ENCODE data around the gene ID2.
"Not testable (repeated sequence)": the region's sequence is repeated elsewhere in the genome, so short reads cannot be mapped to it uniquely, and the experiment has no call there.

The ID2 gene

GRCh38 chr2:8691859-8692437, 10.1 kb downstream of the ID2 start:
- DNase-seq, result no peak

- no peak for DNase-seq
Measured at GRCh38 chr2:8692783-8693156, 10.9 kb downstream of the ID2 start.

GRCh38 chr2:8693157-8693821, 11.4 kb downstream of the ID2 start:
- DNase-seq, result peak; percentile 52

GRCh38 chr2:8694737-8695136, 12.9 kb downstream of the ID2 start:
- no peak for DNase-seq

GRCh38 chr2:8697190-8697589, 15.3 kb downstream of the ID2 start:
- no peak for DNase-seq

GRCh38 chr2:8699839-8700238, 18.0 kb downstream of the ID2 start:
- no peak for DNase-seq

GRCh38 chr2:8701681-8702379, 20.0 kb downstream of the ID2 start:
- DNase-seq, result no peak

- no peak for DNase-seq
Measured at GRCh38 chr2:8704906-8705305, 23.1 kb downstream of the ID2 start.

GRCh38 chr2:8709611-8710010, 27.8 kb downstream of the ID2 start:
- no peak for DNase-seq

- no peak for DNase-seq
Measured at GRCh38 chr2:8710951-8711350, 29.1 kb downstream of the ID2 start.

GRCh38 chr2:8714283-8714682, 32.4 kb downstream of the ID2 start:
- no peak for DNase-seq

- DNase-seq, result no peak
Measured at GRCh38 chr2:8714971-8715370, 33.1 kb downstream of the ID2 start.

- DNase-seq, result no peak
Measured at GRCh38 chr2:8719528-8719927, 37.7 kb downstream of the ID2 start.

GRCh38 chr2:8720741-8721140, 38.9 kb downstream of the ID2 start:
- no peak for DNase-seq

- no peak for DNase-seq
Measured at GRCh38 chr2:8721410-8721809, 39.6 kb downstream of the ID2 start.

GRCh38 chr2:8722986-8723385, 41.1 kb downstream of the ID2 start:
- no peak for DNase-seq

- no peak for DNase-seq
Measured at GRCh38 chr2:8725838-8726237, 44.0 kb downstream of the ID2 start.

GRCh38 chr2:8728305-8729015, 46.6 kb downstream of the ID2 start:
- DNase-seq, result no peak

- DNase-seq, result not testable (repeated sequence)
Measured at GRCh38 chr2:8729101-8729500, 47.2 kb downstream of the ID2 start.

- no peak for DNase-seq
Measured at GRCh38 chr2:8729939-8730338, 48.1 kb downstream of the ID2 start.

- DNase-seq, result no peak
Measured at GRCh38 chr2:8732601-8733000, 50.7 kb downstream of the ID2 start.

Data from NCI-H526 treated with DMSO at 0.1 percent for 48 hours (cell line).